Activated CD4-positive, alpha-beta T cell treated with anti-CD3 and anti-CD28 coated beads for 48 hours (primary cell): Measurements from ENCODE around the gene RAB29.

Source experiments
- DNase-seq: peaks from one replicate; pipeline ENCODE4 v3.0.0-alpha.2; 2020

The RAB29 gene

GRCh38 chr1:205719762-205720161 lies 55.5 kb downstream of the RAB29 start:
- no peak for DNase-seq

DNA sequence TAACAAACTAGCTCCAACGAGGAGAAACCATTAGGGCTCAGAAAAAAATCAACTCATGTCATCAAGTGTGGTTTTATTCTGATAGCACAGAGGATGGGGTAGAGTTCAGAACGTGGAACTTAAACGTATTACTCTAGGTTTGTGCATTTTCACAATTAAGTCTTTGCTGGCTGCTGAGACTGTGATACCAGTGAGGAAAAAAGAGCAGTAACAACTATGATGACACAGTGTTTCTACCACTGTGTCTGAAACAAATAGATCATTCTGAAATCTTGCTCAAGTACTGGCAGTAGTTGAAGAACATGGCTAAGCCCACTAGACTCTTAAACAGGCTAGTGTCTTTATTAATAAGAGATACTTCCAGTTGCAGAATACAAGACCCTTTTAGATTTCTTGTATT lies 56.3 kb downstream of the RAB29 start:
- no peak for DNase-seq
